Chondrocyte (in vitro differentiated cells): ENCODE measurements around the gene PARVB. TPM values are rescaled to one million over a fixed set of nuclear protein-coding genes. Genes with fewer than 3 reads are reported as not detected.

ENCODE experiments used
- DNase-seq: peaks from one replicate; pipeline ENCODE4 v3.0.0; 2021; ENCODE audit warnings: mixed read lengths, low spot score
- H3K27ac Mint-ChIP-seq: one replicate; pipeline ENCODE4 v1.8.0; 2021; ENCODE audit warnings: mild to moderate bottlenecking, moderate library complexity, mixed read lengths; ENCODE audit not compliant: unreplicated experiment
- H3K27me3 Mint-ChIP-seq: 2 replicates; pipeline ENCODE4 v1.8.0; 2021; ENCODE audit warnings: low read depth, mixed read lengths
- H3K36me3 Mint-ChIP-seq: 2 replicates; pipeline ENCODE4 v1.8.0; 2021; ENCODE audit warnings: low read depth, mixed read lengths
- H3K4me1 Mint-ChIP-seq: 2 replicates; pipeline ENCODE4 v1.8.0; 2021; ENCODE audit warnings: low read depth, mild to moderate bottlenecking, mixed read lengths
- H3K4me3 Mint-ChIP-seq: one replicate; pipeline ENCODE4 v1.8.0; 2021; ENCODE audit warnings: mild to moderate bottlenecking, moderate library complexity, mixed read lengths; ENCODE audit not compliant: unreplicated experiment
- H3K9me3 Mint-ChIP-seq: 2 replicates; pipeline ENCODE4 v1.8.0; 2021; ENCODE audit warnings: low read depth, mixed read lengths
- CTCF ChIP-seq: fragments of 200-600 bp; sonication (generic); IDR thresholded peaks from 2 replicates; pipeline ENCODE4 v1.5.0; 2021; ENCODE audit warnings: antibody characterized with exemption, mild to moderate bottlenecking, moderate library complexity
- total RNA-seq: library from RNA; stranded (reverse); gene quantifications from 3 replicates; pipeline ENCODE4 v1.2.1, GENCODE V29; 2021

PARVB gene
- total RNA-seq, 1 donor from 2014 or later: 33.6 TPM

GRCh38 chr22:44153710-44154109 is 129.6 kb downstream of the PARVB start:
- H3K9me3 Mint-ChIP-seq: no peaks in the 10 kb centered on the region

GRCh38 chr22:44154436-44154942 is 130.4 kb downstream of the PARVB start:
- Mint-ChIP-seq H3K36me3 (peaks cover 18% of the 10 kb centered on the region), H3K27ac (no peak overlapping the region), H3K4me1 (peaks cover 11% of the 10 kb centered on the region), H3K27me3 (no peaks in the 10 kb centered on the region), H3K4me3 (no peak overlapping the region), H3K9me3 (no peaks in the 10 kb centered on the region)
- TF ChIP-seq CTCF: no peak
- no peak for DNase-seq

More at GRCh38 chr22:44153710-44154109, 129.6 kb downstream of the PARVB start:
- H3K4me1 Mint-ChIP-seq: peaks cover 14% of the 10 kb centered on the region
- peaks cover 14% of the 10 kb centered on the region for H3K36me3 Mint-ChIP-seq
- H3K27me3 Mint-ChIP-seq: no peaks in the 10 kb centered on the region
- no peak for TF ChIP-seq CTCF
- no peak overlapping the region for H3K4me3 Mint-ChIP-seq
- H3K27ac Mint-ChIP-seq: no peak overlapping the region
- DNase-seq: no peak

GRCh38 chr22:44155115-44155514 is 131.0 kb downstream of the PARVB start:
- no peak overlapping the region for H3K27ac Mint-ChIP-seq
- H3K27me3 Mint-ChIP-seq: no peaks in the 10 kb centered on the region
- H3K9me3 Mint-ChIP-seq: no peaks in the 10 kb centered on the region
- TF ChIP-seq CTCF: no peak
- no peak overlapping the region for H3K4me3 Mint-ChIP-seq
- peaks cover 10% of the 10 kb centered on the region for H3K4me1 Mint-ChIP-seq
- H3K36me3 Mint-ChIP-seq: peaks cover 22% of the 10 kb centered on the region
- no peak for DNase-seq

GRCh38 chr22:44157916-44158618 is 134.0 kb downstream of the PARVB start:
- no peak for TF ChIP-seq CTCF
- Mint-ChIP-seq H3K4me1 (no peaks in the 10 kb centered on the region), H3K4me3 (no peak overlapping the region), H3K27ac (no peak overlapping the region), H3K36me3 (peaks cover 22% of the 10 kb centered on the region), H3K27me3 (no peaks in the 10 kb centered on the region), H3K9me3 (no peaks in the 10 kb centered on the region)
- no peak for DNase-seq

GRCh38 chr22:44158816-44159215 is 134.7 kb downstream of the PARVB start:
- TF ChIP-seq CTCF: no peak
- DNase-seq: no peak
- no peak overlapping the region for H3K27ac Mint-ChIP-seq
- H3K27me3 Mint-ChIP-seq: no peaks in the 10 kb centered on the region
- H3K4me1 Mint-ChIP-seq: no peaks in the 10 kb centered on the region
- no peaks in the 10 kb centered on the region for H3K9me3 Mint-ChIP-seq
- no peak overlapping the region for H3K4me3 Mint-ChIP-seq
- peaks cover 22% of the 10 kb centered on the region for H3K36me3 Mint-ChIP-seq
